GM10266 (cell line): Measurements from ENCODE around the gene FAM72C.
"Not testable (repeated sequence)": the region's sequence is repeated elsewhere in the genome, so short reads cannot be mapped to it uniquely, and the experiment has no call there.

ENCODE experiments used
- DNase-seq: peaks from one replicate; pipeline ENCODE4 v3.0.0; 2012; ENCODE audit errors: extremely low spot score

Gene FAM72C

DNA sequence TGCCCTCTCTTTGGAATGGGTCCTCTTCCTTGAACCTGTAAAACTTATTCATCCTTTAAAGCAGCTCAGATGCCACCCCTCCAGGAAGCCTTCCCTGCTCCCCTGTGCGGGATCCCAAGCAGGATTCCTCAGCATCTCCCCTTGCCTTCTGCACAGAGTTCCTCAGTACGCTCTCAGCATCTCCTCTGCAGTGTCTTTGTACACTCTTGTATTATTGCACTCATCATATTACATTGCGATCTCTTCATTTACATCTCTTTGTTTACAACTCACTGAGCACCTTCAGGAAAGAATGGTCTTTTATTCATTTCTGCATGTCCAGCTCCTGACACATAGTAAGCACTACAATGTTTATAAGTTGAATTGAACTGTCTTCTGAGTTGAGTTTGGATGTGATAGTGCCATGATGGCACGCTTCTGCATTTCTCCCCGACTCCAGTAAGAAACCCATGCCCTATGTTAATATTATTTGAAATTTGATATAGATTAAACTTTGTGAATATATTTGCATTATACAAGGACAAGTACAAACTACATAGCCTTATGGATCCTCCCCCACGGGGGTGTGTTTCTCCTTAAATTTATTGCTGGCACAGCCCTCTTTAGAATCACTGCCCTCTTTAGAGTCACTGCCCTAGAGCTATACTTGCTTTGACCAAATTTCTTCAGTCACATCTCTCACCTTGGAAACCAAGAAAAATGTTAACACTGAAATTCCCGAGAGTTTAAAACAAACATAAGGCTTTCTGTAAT lies 13.1 kb upstream of the FAM72C start:
- not testable (repeated sequence) for DNase-seq

DNA sequence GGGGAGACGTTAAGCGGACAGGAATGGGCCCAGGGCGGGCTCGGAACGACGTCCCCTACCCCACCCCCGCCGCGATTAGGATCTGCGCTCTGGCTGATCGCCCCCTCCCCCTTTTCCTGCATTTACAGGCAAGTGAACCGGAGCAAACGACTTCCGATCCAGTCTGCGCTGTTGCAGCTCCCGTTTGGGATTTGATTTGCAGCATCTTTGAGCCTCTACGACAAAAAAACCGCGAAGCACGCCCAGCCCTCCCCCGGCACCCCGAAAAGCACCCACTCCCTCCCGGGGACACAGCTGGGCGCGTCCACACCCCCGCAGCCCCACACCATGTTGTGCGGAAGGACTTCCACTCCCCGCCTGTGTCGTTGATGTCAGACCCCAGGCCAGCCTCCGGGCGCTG lies 2.6 kb upstream of the FAM72C start:
- DNase-seq, result not testable (repeated sequence)

DNA sequence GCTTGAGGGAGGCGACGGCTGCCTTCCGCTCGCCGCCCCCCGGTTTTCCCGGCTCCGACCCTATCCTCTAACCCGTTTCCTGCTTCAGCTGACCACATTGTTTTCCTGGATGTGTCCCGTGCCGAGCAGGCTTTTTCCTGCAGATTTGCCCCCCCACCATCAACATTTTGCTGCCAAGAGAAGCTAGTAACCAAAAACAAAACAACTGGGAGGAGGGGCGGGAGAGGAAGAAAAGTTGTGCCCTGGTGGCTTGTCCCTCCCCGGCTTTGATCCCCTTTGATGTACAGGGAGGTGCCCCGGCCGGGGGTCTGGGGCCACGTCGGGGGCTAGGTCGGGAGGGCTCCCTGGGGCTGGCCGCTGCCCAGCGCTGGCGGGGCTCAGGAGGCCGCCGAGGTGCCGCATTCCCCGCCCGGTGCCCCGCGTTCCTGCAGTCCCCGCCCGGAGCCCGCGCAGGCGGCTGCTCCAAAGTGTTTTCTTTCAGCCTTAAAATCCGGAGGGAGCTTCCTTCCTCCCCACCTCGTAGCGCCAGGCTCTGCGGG lies 2.2 kb upstream of the FAM72C start:
- DNase-seq, result not testable (repeated sequence)

DNA sequence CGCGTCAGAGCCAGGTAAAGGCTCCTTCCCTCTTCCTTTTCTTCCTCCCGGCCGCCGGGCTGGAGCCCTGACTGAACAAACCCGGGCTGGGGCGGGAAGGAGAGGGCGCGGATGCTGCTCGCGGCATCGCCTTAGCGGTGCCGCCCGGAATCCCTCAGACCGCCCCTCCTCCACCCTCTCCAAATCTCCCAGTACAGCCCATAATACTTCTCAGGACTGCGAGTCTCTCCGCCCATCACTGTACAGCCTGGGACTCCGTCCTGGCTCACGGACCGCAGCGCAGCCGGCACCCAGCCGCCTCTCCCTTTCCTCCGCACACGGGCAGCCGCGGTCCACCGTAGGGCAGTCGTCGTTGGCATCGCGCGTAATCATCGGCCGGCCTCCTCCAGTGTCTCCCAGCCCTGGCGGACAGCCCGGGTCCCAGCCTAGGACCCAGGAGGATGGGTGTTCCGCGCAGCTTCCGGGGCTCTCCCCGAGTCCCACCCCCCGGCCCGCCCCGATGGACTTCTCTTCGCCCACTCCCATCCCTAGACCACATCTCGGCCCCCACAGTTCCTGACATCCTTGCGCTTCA lies 1.1 kb upstream of the FAM72C start:
- not testable (repeated sequence) for DNase-seq

DNA sequence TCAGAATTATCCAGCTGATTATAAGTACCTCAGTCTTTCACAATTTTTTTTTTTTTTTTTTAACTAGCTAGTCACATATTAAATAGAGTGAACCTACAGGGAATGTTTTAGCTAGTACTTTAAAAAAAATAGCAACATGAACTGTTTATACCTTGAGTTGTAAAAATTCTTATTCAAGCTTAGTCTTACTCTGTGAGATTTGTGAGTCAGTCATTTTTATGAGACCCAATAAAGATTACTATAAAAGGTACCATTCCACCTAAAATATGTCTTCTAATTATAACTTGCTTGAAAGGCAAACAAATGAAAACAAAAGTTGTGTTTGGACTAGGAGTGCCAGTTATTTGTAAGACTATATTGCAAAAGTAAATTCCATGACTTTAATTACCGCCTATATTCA lies 5.9 kb downstream of the FAM72C start:
- DNase-seq, result not testable (repeated sequence)

DNA sequence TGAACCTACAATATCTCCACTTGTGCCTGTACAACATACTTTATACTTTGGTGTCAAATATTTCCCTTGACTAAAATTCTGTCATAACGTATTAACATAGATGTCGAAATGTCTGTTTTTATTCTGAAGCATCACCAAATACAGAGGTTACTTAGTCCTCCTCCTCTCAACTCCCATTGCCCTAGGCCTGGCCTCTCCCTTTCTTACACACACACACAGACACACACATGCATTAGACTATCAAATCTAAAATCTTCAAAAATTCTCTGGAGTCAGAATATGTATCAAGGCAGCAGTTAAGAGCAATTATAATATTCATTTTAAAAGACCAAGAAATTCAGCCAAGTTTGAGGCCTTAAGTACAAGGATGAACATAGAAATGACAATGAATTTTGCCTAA lies 7.5 kb downstream of the FAM72C start:
- DNase-seq, result not testable (repeated sequence)

DNA sequence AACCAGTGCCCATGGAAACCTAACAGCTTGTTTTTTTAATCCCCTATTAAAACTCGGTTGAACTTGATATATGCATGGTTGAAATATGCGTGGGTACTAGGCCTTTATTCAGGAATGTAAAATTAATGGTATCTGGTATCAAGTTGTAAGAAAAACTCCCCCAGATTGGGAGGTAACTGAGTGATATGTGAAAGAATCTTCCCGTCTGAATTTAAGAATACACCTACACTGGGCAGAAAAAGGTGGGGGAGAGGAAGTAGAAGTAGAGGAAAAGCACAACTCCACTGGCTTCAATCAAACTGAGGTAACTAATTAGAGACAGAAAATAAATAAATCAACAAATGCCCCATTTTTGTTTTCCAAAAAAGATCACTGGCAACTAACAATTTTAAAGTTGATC lies 15.9 kb downstream of the FAM72C start:
- DNase-seq, result not testable (repeated sequence)

DNA sequence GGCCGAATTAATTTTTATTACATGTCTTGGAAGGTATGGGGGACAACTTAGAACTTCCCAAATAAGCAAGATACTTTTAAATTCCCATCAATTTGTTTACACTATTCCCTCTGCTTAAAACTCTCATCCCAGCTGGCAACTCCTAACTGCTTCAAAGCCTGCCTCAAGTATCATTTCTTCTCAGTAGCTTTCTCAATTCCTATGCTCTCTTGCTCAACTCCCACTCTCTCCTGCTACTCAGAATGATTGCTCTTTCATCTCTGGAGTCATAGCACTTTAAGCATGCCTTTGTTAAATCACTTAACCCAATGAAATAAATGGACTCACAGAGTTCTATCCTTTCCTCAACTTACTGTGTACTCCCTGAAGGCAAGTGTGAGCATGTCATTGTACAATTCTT lies 18.9 kb downstream of the FAM72C start:
- not testable (repeated sequence) for DNase-seq

DNA sequence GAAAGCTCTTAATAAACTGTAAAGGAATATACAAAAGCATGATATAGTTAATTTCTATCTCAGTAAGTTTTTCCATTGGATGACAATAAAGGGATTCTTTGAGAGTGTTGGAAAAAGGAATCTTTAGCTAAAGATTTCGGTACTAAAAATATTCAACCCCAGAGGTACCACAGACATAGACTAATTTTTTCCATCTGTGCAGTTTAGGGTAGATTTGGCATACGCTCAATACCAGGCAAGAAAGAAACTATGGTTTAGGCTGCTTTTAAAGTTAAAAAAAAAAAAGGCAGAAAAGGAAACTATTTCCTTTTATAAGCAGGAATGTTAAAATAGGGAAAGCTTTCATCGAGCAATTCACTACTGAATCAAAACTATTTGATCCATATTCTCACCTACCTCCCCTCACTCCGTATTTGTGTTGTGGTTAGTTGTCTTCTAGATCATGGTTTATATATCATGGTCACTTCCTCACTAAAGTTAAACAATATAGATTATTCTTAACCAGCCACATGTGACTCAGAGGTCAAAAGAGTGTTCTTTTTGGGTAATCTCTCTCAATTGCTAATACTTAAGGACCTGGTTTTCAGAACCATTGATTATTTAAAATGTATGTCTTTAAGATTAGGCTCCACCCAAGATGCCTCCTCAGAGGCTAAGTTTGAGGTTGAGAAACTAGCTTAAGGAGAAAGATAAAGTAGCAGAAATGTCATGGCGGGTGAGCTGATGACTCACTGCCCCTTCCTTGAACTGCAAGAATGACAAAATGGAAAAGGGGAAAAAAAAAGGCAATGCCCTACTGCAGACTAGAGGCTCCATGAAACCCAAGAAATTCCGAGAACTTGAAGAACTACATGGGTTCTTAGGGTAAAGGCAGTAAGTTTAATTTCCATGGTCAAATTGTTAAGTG lies 20.0 kb downstream of the FAM72C start:
- not testable (repeated sequence) for DNase-seq

DNA sequence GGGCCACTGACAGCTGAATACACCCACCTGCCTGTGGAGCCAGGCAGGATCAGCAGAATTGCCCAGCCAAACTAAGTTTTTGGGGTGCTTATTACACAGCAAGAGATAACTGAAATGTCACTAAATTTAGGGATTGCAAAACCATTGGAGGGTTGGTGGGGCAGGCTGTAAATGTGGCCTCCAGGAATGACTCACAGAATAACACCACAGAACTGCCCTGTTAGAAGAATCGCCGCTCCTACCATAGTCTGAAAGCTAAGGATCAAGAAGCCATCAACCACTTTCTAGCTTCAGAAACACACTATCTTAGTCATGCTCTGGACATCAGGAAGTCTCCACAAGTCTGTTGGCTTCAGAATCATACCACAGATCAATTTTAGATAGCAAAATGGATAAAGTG lies 24.0 kb downstream of the FAM72C start:
- DNase-seq, result not testable (repeated sequence)

DNA sequence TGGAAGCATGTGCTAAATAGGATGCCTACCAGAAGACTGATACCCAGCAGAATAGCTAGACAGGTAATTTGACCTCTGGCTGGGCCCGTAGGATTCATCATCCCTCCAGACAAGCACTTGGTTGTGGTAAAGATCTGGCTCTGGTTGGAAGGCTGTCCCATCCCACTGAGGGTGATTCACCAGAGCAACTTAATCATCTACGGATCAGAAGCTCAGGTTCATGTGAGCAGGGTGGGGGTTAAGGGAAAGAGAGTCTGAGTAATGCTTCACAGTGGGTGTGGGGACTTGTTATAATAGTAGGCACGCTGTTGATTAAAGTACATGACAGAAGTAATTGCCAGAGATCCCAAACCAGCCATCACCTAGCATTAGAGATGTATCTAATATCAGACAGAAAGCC lies 26.5 kb downstream of the FAM72C start:
- DNase-seq, result not testable (repeated sequence)

DNA sequence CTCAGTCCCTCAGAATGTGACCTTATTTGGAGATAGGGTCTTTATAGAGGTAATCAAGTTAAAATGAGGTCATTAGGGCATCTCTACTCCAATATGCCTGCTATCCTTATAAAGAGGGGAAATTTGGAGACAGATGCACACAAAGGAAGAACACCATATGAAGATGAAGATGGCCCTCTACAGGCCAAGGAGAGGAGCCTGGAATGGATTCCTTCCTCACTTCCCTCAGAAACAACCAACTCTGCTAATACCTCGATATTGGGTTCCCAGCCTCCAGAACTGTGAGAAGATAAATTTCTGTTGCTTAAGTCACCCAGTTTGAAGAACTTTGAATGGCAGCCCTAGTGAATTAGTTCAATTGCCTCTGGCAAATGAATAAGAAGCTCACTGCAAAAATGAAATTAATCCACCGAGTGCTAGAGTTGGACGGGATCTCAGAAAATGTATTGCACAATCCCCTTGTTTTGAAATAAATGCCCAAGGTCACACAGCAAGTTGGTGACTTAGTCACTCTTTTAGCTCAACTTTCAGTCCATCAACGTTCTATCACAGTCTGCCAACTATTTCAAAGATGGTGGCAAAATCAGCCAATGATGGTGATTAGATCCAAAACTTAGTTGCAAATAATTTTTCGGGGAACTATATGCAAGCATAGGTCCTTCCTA lies 27.1 kb downstream of the FAM72C start:
- not testable (repeated sequence) for DNase-seq

DNA sequence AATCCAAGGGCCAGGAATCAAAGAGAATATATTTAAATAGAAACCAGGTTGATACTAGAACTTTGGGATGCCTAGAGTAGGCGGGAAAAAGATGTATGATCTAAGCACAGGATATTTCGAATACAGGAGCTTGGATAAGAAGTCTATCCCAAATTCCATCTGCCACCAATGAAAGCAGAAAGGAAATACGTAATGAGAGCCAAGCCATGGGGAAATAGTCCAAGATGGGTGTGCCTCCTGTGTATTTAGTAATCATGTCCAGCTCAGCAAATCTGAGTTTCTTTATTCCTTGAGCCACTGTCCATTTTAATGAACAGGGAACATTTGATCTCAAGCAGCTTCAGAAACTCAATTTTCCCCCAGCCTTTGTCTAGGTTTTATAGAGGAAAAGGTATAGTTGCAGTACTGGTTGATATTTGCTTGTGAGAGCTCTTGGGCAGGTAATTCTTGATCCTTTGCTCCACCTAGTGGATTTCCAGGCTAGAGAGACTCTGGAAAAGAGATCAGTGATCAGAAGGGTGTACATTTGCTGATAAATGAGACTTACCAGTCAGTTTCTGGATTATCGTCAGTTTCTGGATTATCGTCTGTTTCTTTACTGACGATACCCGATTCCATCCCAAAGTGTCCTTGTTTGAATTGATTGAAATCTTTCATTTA lies 28.3 kb downstream of the FAM72C start:
- DNase-seq, result not testable (repeated sequence)

DNA sequence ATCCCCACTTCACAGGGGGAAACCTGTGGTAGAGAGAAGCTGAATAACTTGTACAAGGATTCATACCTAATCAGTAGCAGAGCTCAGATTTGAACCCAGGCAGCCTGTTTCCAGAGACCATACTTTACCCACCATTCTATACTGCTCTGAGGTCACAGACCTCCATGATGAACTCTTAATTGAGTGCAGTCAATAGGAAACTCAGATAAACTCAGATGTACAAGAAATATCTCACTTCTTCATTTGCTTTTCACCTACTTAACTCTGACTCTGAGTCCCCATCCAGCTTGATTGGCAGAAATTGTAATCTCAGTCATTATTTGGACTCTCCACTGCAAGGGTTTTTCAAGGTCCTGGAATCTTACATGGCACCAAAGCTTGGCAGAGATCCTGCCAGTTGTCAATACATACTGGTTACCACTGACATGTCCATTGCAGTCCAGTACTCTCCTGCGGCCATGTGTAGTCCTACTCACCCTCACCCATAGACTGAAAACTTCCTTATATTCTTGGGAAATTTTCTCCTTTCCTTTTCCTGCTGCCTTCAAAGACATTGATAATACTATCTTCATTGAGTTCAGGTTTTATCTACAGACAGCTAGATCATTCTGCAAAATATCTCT lies 29.4 kb downstream of the FAM72C start:
- DNase-seq, result not testable (repeated sequence)

DNA sequence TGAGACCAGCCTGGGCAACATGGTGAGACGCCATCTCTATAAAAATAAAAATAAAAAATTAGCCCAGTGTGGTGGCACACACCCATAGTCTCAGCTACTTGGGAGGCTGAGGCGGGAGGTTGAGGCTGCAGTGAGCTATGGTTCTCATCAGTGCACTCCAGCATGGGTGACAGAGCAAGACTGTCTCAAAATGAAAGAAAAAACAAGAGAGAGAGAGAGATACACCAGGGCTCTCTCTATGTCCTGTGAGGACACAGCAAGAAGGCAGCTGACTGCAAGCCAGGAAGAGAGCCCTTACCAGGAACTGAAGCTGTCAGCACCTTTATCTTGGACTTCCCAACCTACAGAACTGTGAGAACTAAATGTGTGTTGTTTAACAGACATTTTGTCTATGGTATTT lies 32.1 kb downstream of the FAM72C start:
- DNase-seq, result not testable (repeated sequence)

DNA sequence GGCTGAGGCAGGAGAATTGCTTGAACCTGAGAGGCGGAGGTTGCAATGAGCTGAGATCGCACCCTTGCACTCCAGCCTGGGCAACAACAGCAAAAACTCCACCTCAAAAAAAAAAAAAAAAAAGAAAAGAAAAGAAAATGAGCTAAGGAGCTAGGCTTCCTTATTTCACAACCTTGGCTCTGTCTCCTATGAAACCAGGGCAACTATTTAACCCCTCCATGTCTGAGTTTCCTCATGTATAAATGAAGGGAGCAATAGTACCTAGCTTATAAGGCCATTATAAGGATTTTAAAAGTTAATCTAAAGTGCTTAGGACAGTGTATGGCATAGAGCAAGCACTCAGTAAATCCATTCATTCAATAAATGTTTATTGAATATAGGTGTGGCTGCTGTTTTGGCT lies 32.9 kb downstream of the FAM72C start:
- DNase-seq, result not testable (repeated sequence)
